H1 (cell line): ENCODE measurements around the gene WASL. TPM values are rescaled to one million over a fixed set of nuclear protein-coding genes. Genes with fewer than 3 reads are reported as not detected.

Experiments used
- CTCF ChIA-PET: fragments of 300-600 bp; sonication (Branson Sonifier 250); formaldehyde crosslinking; loops from one replicate; lab custom pipeline; 2021; ENCODE audit not compliant: partially characterized antibody; lab: Charles Lee
- POLR2A ChIA-PET: fragments of 300-600 bp; sonication (Branson Sonifier 250); formaldehyde crosslinking; loops from one replicate; lab custom pipeline; 2021; ENCODE audit warnings: inconsistent platforms; ENCODE audit not compliant: partially characterized antibody; lab: Charles Lee
- DNase-seq, 2 experiments: peaks; one replicate each; pipeline versions ENCODE4 v3.0.0 to v3.0.0-alpha.2; 2010 to 2022; ENCODE audit warnings: low spot score in 2 of 2, low read depth in 1 of 2, mixed read lengths in 1 of 2
- FAIRE-seq: peaks from 2 replicates; lab custom pipeline; 2011; peaks lifted over from hg19 to GRCh38; lab: Jason Lieb, UNC
- H2AFZ ChIP-seq: 2 replicates; pipeline ENCODE4 v1.8.1; 2012; ENCODE audit warnings: low read length, inconsistent platforms
- H2AK5ac ChIP-seq: 2 replicates; pipeline ENCODE4 v1.6.1; 2013; ENCODE audit warnings: low read depth, low read length
- H2BK120ac ChIP-seq: replicated peaks from 2 replicates; pipeline ENCODE3; 2013; ENCODE audit warnings: low read depth, low read length, inconsistent platforms
- H2BK12ac ChIP-seq: 2 replicates; pipeline ENCODE4 v1.6.1; 2013; ENCODE audit warnings: low read depth, low read length
- H2BK15ac ChIP-seq: 2 replicates; pipeline ENCODE4 v1.6.1; 2013; ENCODE audit warnings: low read length
- H2BK20ac ChIP-seq: 2 replicates; pipeline ENCODE4 v1.6.1; 2013; ENCODE audit warnings: low read length
- H2BK5ac ChIP-seq: 2 replicates; pipeline ENCODE4 v1.6.1; 2013; ENCODE audit warnings: low read depth, low read length
- H3K14ac ChIP-seq: 2 replicates; pipeline ENCODE4 v1.6.1; 2013; ENCODE audit warnings: inconsistent platforms; ENCODE audit not compliant: insufficient read length
- H3K18ac ChIP-seq: 2 replicates; pipeline ENCODE4 v1.6.1; 2013; ENCODE audit warnings: low read length; ENCODE audit errors: extremely low read depth
- H3K23ac ChIP-seq: 2 replicates; pipeline ENCODE4 v1.6.1; 2013; ENCODE audit warnings: inconsistent platforms; ENCODE audit not compliant: insufficient read length
- H3K23me2 ChIP-seq: 2 replicates; pipeline ENCODE4 v1.6.1; 2013; ENCODE audit warnings: low read depth, low read length
- H3K27ac ChIP-seq: 2 replicates; pipeline ENCODE4 v1.6.1; 2011; ENCODE audit warnings: low read depth, low read length, inconsistent platforms
- H3K27me3 ChIP-seq, 4 experiments: replicated peaks in 1 of 4; 1 replicate in 1 of 4; 2 replicates in 3 of 4; pipeline versions ENCODE4 v1.6.1 to v1.8.1; 2011 to 2013; ENCODE audit warnings: low read length in 3 of 4, mild to moderate bottlenecking in 3 of 4, inconsistent platforms in 2 of 4, mixed read lengths in 2 of 4, moderate library complexity in 1 of 4; ENCODE audit not compliant: control insufficient read depth in 3 of 4, insufficient read depth in 3 of 4; ENCODE audit errors: extremely low read depth in 1 of 4
- H3K36me3 ChIP-seq, 4 experiments: 2 replicates each; pipeline versions ENCODE4 v1.6.1 to v1.8.1; 2011 to 2013; ENCODE audit warnings: mild to moderate bottlenecking in 4 of 4, low read length in 3 of 4, moderate library complexity in 2 of 4, control low read depth in 1 of 4, inconsistent platforms in 1 of 4; ENCODE audit not compliant: insufficient read depth in 4 of 4, control insufficient read depth in 2 of 4
- H3K4ac ChIP-seq: replicated peaks from 2 replicates; pipeline ENCODE3; 2013; ENCODE audit warnings: low read length, low read depth, mixed read lengths, inconsistent platforms; ENCODE audit not compliant: insufficient read length
- H3K4me1 ChIP-seq, 4 experiments: replicated peaks in 1 of 4; 1 replicate in 1 of 4; 2 replicates in 3 of 4; pipeline versions ENCODE4 v1.6.1 to v1.8.1; 2011 to 2013; ENCODE audit warnings: low read length in 3 of 4, inconsistent platforms in 2 of 4, mixed read lengths in 1 of 4; ENCODE audit not compliant: insufficient read depth in 4 of 4, control insufficient read depth in 3 of 4
- H3K4me2 ChIP-seq, 2 experiments: 2 replicates each; pipeline versions ENCODE4 v1.6.1 to v1.8.1; 2011 to 2013; ENCODE audit warnings: low read depth in 2 of 2, low read length in 2 of 2, control low read depth in 1 of 2, inconsistent platforms in 1 of 2, mild to moderate bottlenecking in 1 of 2; ENCODE audit not compliant: insufficient read depth in 1 of 2
- H3K4me3 ChIP-seq, 4 experiments: fragments of 200-600, 300-600 bp in 1 of 4; sonication (generic), shearing (Covaris generic), sonication (Bioruptor Twin) in 1 of 4; 2 replicates each; pipeline versions ENCODE4 v1.5.1 to v1.8.1; 2011 to 2016; ENCODE audit warnings: low read length in 4 of 4, low read depth in 3 of 4, control low read depth in 2 of 4, inconsistent platforms in 2 of 4, mild to moderate bottlenecking in 2 of 4, mixed read lengths in 1 of 4, moderate library complexity in 1 of 4; ENCODE audit not compliant: insufficient read depth in 2 of 4; ENCODE audit errors: extremely low read depth in 1 of 4
- H3K56ac ChIP-seq: replicated peaks from 2 replicates; pipeline ENCODE3; 2013; ENCODE audit warnings: low read depth, mild to moderate bottlenecking, mixed read lengths, low read length, inconsistent platforms; ENCODE audit not compliant: insufficient read length
- H3K79me1 ChIP-seq: 2 replicates; pipeline ENCODE4 v1.6.1; 2013; ENCODE audit warnings: low read depth, low read length, control low read depth
- H3K79me2 ChIP-seq, 2 experiments: 2 replicates each; pipeline versions ENCODE4 v1.6.1 to v1.8.1; 2012 to 2013; ENCODE audit warnings: low read length in 2 of 2, mild to moderate bottlenecking in 2 of 2, inconsistent platforms in 1 of 2; ENCODE audit not compliant: insufficient read depth in 2 of 2, control insufficient read depth in 1 of 2
- H3K9ac ChIP-seq, 4 experiments: replicated peaks in 1 of 4; 1 replicate in 1 of 4; 2 replicates in 3 of 4; pipeline versions ENCODE4 v1.6.1 to v1.8.1; 2011 to 2013; ENCODE audit warnings: low read depth in 3 of 4, low read length in 3 of 4, control low read depth in 2 of 4, mild to moderate bottlenecking in 2 of 4, moderate library complexity in 2 of 4, inconsistent platforms in 1 of 4; ENCODE audit errors: extremely low read depth in 1 of 4
- H3K9me3 ChIP-seq, 2 experiments: 2 replicates each; pipeline versions ENCODE4 v1.6.1 to v1.8.1; 2012 to 2013; ENCODE audit warnings: mild to moderate bottlenecking in 2 of 2, moderate library complexity in 2 of 2, control low read depth in 1 of 2, inconsistent platforms in 1 of 2, low read depth in 1 of 2, low read length in 1 of 2, mixed read lengths in 1 of 2; ENCODE audit not compliant: insufficient read depth in 2 of 2
- H4K20me1 ChIP-seq, 2 experiments: replicated peaks in 1 of 2; 2 replicates each; pipeline versions ENCODE3 to v1.8.1; 2011 to 2013; ENCODE audit warnings: inconsistent platforms in 2 of 2, low read length in 2 of 2, mild to moderate bottlenecking in 1 of 2; ENCODE audit not compliant: insufficient read depth in 2 of 2, control insufficient read depth in 1 of 2
- H4K5ac ChIP-seq: 2 replicates; pipeline ENCODE4 v1.6.1; 2013; ENCODE audit warnings: low read length, low read depth, mixed read lengths, inconsistent platforms; ENCODE audit not compliant: insufficient read length
- H4K8ac ChIP-seq: 2 replicates; pipeline ENCODE4 v1.8.0; 2013; ENCODE audit warnings: mild to moderate bottlenecking, moderate library complexity, low read length, inconsistent platforms; ENCODE audit not compliant: insufficient read depth; ENCODE audit errors: extremely low read depth
- H4K91ac ChIP-seq: replicated peaks from 2 replicates; pipeline ENCODE3; 2013; ENCODE audit warnings: low read length, mixed read lengths, inconsistent platforms; ENCODE audit not compliant: insufficient read length
- BACH1 ChIP-seq: IDR thresholded peaks from 2 replicates; pipeline ENCODE4 v1.6.1; 2012; ENCODE audit warnings: low read length, improper control_type of control experiment
- CBX8 ChIP-seq: fragments of 300-800, 300-1000 bp; sonication (generic); IDR thresholded peaks from 2 replicates; pipeline ENCODE4 v1.7.1; 2016; ENCODE audit warnings: low read depth, low read length, borderline replicate concordance
- CEBPB ChIP-seq: IDR thresholded peaks from 2 replicates; pipeline ENCODE4 v1.6.1; 2012; ENCODE audit warnings: low read depth, low read length
- CHD1 ChIP-seq: IDR thresholded peaks from 2 replicates; pipeline ENCODE4 v1.6.1; 2012; ENCODE audit warnings: low read depth, low read length, improper control_type of control experiment
- CHD2 ChIP-seq: IDR thresholded peaks from 2 replicates; pipeline ENCODE4 v1.6.1; 2012; ENCODE audit warnings: low read length, improper control_type of control experiment
- HDAC2 ChIP-seq, 2 experiments: fragments of 300-600 bp in 1 of 2; sonication (generic) in 1 of 2; IDR thresholded peaks; 2 replicates each; pipeline ENCODE4 v1.6.1; 2011 to 2012; ENCODE audit warnings: low read depth in 2 of 2, low read length in 2 of 2, mild to moderate bottlenecking in 2 of 2, moderate library complexity in 2 of 2, borderline replicate concordance in 1 of 2, inconsistent platforms in 1 of 2
- JUN ChIP-seq: IDR thresholded peaks from 2 replicates; pipeline ENCODE4 v1.6.1; 2011; ENCODE audit warnings: low read depth, mild to moderate bottlenecking, improper control_type of control experiment, low read length
- KDM4A ChIP-seq: IDR thresholded peaks from one replicate; pipeline ENCODE4 v1.7.1; 2012; ENCODE audit warnings: low read depth, mild to moderate bottlenecking, moderate library complexity, low read length, inconsistent platforms; ENCODE audit not compliant: severe bottlenecking
- KDM5A ChIP-seq: fragments of 200-600 bp; IDR thresholded peaks from 2 replicates; pipeline ENCODE4 v1.7.1; 2012; ENCODE audit warnings: mild to moderate bottlenecking, low read length, inconsistent platforms, mixed read lengths
- NANOG ChIP-seq: IDR thresholded peaks from 2 replicates; pipeline ENCODE4 v1.6.1; 2011; ENCODE audit warnings: low read length, low read depth, mild to moderate bottlenecking, inconsistent platforms; ENCODE audit not compliant: insufficient read depth, poor library complexity, severe bottlenecking
- RFX5 ChIP-seq: IDR thresholded peaks from 2 replicates; pipeline ENCODE4 v1.6.1; 2011; ENCODE audit warnings: low read depth, low read length, improper control_type of control experiment, borderline replicate concordance
- RXRA ChIP-seq: IDR thresholded peaks from 2 replicates; pipeline ENCODE4 v1.6.1; 2011; ENCODE audit warnings: low read depth, mild to moderate bottlenecking, low read length, moderate library complexity; ENCODE audit not compliant: insufficient read depth
- SIX5 ChIP-seq: IDR thresholded peaks from 2 replicates; pipeline ENCODE4 v1.6.1; 2011; ENCODE audit warnings: mild to moderate bottlenecking, low read depth, low read length
- TBP ChIP-seq: IDR thresholded peaks from 2 replicates; pipeline ENCODE4 v1.6.1; 2011; ENCODE audit warnings: low read depth, low read length, improper control_type of control experiment
- YY1 ChIP-seq: IDR thresholded peaks from 2 replicates; pipeline ENCODE4 v1.6.1; 2011; ENCODE audit warnings: low read depth, mild to moderate bottlenecking, low read length
- WGBS, 2 experiments: shearing (Covaris generic) in 1 of 2; methylation state at CpG; one replicate each; pipeline versions ENCODE4 v1.1.6 to v1.1.7; 2013 to 2015; ENCODE audit warnings: low lambda C conversion rate in 2 of 2, mixed read lengths in 2 of 2, inconsistent platforms in 1 of 2, low coverage in 1 of 2, missing lambda C conversion rate in 1 of 2; ENCODE audit not compliant: insufficient replicate concordance in 2 of 2, insufficient coverage in 1 of 2, insufficient read length in 1 of 2; ENCODE audit errors: extremely low coverage in 1 of 2, missing lambda C conversion rate in 1 of 2; 5-methylcytosine and 5-hydroxymethylcytosine counted together
- polyA plus RNA-seq, 7 experiments: library from polyadenylated mRNA; depleted of rRNA in 3 of 7; stranded (reverse) in 5 of 7; unstranded in 2 of 7; fragments of >200 nt in 5 of 7; fragments of 200-250 nt in 2 of 7; gene quantifications; 1 replicate in 5 of 7; 2 replicates in 1 of 7; 4 replicates in 1 of 7; pipeline versions ENCODE4 v1.2.1 to v1.2.3, GENCODE V29; 2011 to 2013; ENCODE audit warnings: missing spikeins in 2 of 7, mixed read lengths in 2 of 7
- total RNA-seq: library from RNA; stranded (reverse); fragmentation: NEBNext Ultra II Directional; extraction: Animal tissue kit (Norgen Biotek cat#: 25700); gene quantifications from 2 replicates; pipeline ENCODE4 v1.2.1, GENCODE V29; 2021

WASL gene
- total and polyA plus RNA-seq, 2 of the 8 experiments (the other 6 are each of a cell fraction or from before 2014, with no cell fraction given): 7.7 to 38.9 TPM

DNA sequence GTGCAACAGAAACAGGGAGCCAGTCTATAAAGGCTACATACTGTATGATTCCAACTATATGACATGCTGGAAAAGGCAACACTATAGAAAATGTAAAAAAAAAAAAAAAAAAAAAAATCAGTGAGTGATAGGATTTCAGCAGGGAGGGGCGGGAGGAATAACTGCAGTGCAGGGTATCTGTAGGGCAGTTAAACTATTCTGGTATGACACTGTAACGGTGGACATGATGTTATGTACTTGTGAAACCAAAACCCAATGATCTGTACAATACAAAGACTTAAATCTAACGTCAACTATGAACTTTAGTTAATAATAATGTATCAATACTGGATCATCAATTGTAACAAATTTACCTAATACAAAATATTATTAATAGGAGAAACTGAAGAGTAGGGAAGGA, 14.3 kb downstream of the WASL start:
- CTCF ChIA-PET: interaction anchor here (0.7 to 2.7 kb wide), 4 partner anchors 14 to 722 kb away, joined by 3 to 12 read pairs (median 4); partner anchors contain the start of gene WASL
- no peak overlapping the region for H3K18ac ChIP-seq
- no peak overlapping the region for H3K4ac ChIP-seq
- H4K20me1 ChIP-seq: peaks cover 0 to 6% of the 10 kb centered on the region in 2 experiments
- H3K27ac ChIP-seq: no peak overlapping the region
- H3K9me3 ChIP-seq: no peaks in the 10 kb centered on the region
- H2BK12ac ChIP-seq: no peak overlapping the region
- H2BK5ac ChIP-seq: no peak overlapping the region
- peaks cover 10 to 100% of the 10 kb centered on the region in 2 experiments; a peak in 3 of 4 replicates for H3K79me2 ChIP-seq
- 91% methylated on average over 3 of the region's 3 CpGs; no CpG with 5 or more reads in 1 of the 2 experiments for WGBS, 2 experiments
- H4K5ac ChIP-seq: no peak overlapping the region
- no peak overlapping the region for H2BK20ac ChIP-seq
- H3K14ac ChIP-seq: no peak overlapping the region
- H3K4me3 ChIP-seq: no peak overlapping the region
- H3K23me2 ChIP-seq: no peaks in the 10 kb centered on the region
- POLR2A ChIA-PET: interaction anchor here (1.1 to 1.3 kb wide), 3 partner anchors 13 to 19 kb away, joined by 3 to 5 read pairs (median 4); partner anchors contain the start of gene WASL
- H3K4me1 ChIP-seq: no peaks in the 10 kb centered on the region
- H2AK5ac ChIP-seq: no peak overlapping the region
- no peaks in the 10 kb centered on the region for H3K27me3 ChIP-seq
- no peak overlapping the region for H3K9ac ChIP-seq
- no peak overlapping the region for H3K4me2 ChIP-seq
- no peak overlapping the region for H3K23ac ChIP-seq
- H3K79me1 ChIP-seq: no peaks in the 10 kb centered on the region; the same call in 1 of the 2 replicates
- FAIRE-seq: no peak
- no peak overlapping the region for H2BK120ac ChIP-seq
- no peak overlapping the region for H4K91ac ChIP-seq
- H3K56ac ChIP-seq: no peak overlapping the region
- no peak overlapping the region for H4K8ac ChIP-seq
- no peak overlapping the region for H2AFZ ChIP-seq
- no peak for DNase-seq
- H2BK15ac ChIP-seq: no peak overlapping the region
- no peaks in the 10 kb centered on the region for H3K36me3 ChIP-seq
- TF ChIP-seq KDM4A (no peak), CEBPB (no peak), CBX8 (no peak), RXRA (no peak), YY1 (no peak), HDAC2 (IDR thresholded peaks at IDR 0.05; ENCODE audit: borderline replicate concordance in 1 of 2, low read depth in 2 of 2, low read length in 2 of 2) (no peak), NANOG (no peak), KDM5A (no peak), CHD1 (no peak), RFX5 (no peak), JUN (no peak), TBP (no peak), SIX5 (no peak), CHD2 (no peak), BACH1 (no peak)
